GM10266 (cell line): ENCODE results near the gene TAF11L9.
"Not testable (repeated sequence)": the region's sequence is repeated elsewhere in the genome, so short reads cannot be mapped to it uniquely, and the experiment has no call there.

Experiments used
- DNase-seq: peaks from one replicate; pipeline ENCODE4 v3.0.0; 2012; ENCODE audit errors: extremely low spot score
- TF ChIP-seq, protein P1 (sequence below): IDR thresholded peaks from 2 replicates; pipeline ENCODE4 v1.5.1; 2012; ENCODE audit warnings: mild to moderate bottlenecking, low read depth; ENCODE audit not compliant: control insufficient read depth, insufficient read depth; ENCODE audit errors: missing control alignments

The TAF11L9 gene

DNA sequence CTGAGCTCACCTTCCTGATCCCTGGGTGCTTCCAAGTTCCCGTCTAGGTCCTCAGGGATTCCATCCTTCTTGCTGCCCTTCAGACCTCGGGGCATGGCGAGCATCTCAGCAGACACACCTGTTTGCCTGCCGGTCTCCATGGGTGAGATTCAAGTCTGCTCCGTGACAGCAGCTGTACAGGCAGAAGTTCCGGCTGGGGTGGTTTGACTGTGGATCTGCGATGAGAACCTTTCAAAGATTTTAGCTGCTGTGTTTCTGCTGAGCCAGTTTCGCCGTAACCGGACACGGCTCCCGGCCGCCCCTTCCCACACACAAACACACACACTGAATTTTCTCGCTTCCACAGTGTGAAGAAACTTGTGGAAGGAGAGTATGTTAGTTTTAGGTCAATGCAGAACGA is at the start of gene TAF11L9:
TSS of gene TAF11L9 (minus strand) at position 140 of the 400 bp plus-strand sequence.
- DNase-seq = not testable (repeated sequence)

DNA sequence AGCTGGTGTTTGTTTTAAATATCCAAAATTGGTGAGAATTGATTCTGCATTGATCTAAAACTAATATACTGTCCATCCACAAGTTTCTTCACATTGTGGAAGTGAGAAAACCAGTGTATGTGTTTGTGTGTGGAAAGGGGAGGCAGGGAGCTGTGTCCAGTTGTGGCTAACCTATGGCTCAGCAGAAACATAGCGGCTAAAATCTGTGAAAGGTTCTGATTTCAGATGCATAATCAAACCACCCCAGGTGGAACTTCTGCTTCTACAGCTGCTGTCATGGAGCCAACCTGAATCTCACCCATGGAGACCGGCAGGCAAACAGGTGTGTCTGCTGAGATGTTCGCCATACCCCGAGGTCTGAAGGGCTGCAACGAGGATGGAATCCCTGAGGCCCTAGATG is 40.0 kb upstream of the TAF11L9 start, which contains the start of gene TAF11L14:
TSS of gene TAF11L14 (plus strand) at position 301 of the 400 bp plus-strand sequence.
- TF ChIP-seq, protein P1, sequence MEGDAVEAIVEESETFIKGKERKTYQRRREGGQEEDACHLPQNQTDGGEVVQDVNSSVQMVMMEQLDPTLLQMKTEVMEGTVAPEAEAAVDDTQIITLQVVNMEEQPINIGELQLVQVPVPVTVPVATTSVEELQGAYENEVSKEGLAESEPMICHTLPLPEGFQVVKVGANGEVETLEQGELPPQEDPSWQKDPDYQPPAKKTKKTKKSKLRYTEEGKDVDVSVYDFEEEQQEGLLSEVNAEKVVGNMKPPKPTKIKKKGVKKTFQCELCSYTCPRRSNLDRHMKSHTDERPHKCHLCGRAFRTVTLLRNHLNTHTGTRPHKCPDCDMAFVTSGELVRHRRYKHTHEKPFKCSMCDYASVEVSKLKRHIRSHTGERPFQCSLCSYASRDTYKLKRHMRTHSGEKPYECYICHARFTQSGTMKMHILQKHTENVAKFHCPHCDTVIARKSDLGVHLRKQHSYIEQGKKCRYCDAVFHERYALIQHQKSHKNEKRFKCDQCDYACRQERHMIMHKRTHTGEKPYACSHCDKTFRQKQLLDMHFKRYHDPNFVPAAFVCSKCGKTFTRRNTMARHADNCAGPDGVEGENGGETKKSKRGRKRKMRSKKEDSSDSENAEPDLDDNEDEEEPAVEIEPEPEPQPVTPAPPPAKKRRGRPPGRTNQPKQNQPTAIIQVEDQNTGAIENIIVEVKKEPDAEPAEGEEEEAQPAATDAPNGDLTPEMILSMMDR = no peak

GRCh38 chr5:17631788-17632187 is 37.6 kb upstream of the TAF11L9 start, which contains the start of gene TAF11L13:
Gene TAF11L13 (plus strand): TSS chr5:17632088.
- not testable (repeated sequence) for DNase-seq

More for the DNA sequence above, 40.0 kb upstream of the TAF11L9 start, which contains the start of gene TAF11L14:
- DNase-seq = no peak

DNA sequence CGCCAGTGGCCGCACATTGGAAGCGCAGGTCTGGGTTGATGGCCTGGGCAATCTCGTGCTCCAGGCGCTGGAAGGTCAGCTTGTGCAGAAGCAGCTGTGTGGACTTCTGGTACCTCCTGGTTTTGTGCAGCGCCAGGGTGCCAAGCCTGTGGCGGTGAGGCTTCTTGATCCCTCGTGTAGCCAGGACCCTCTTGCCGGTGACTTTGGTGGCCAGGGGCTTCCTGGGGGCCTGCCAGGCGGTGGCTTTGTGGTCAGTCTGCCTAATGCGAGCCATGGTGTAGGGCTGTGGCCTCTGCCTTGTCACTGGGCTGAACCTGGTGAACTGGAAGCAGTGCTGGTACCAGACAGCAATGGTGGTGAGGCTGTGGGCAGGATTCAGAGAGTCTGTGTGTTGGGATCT is 31.5 kb upstream of the TAF11L9 start:
- TF ChIP-seq, protein P1 = no peak
- no peak for DNase-seq

DNA sequence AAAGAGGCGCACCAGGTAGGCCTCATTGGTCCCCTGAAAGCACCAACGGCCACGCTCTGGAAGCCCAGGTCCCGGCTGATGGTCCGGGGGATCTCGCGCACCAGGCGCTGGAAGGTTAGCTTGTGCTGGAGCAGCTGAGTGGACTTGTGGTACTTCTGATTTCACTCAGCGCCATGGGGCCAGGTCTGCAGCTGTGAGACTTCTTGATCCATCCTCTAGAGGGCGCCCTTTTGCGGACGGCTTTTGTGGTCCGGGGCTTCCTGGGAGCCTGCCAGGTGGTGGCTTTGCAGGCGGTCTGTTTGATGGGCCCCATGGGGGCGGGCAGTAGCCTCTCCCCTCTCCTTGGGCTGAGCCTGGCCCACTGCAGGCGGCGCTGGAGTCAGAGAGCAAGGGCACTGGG is 26.4 kb upstream of the TAF11L9 start:
- DNase-seq = no peak
- TF ChIP-seq, protein P1 = no peak

GRCh38 chr5:17619354-17619753 is 25.2 kb upstream of the TAF11L9 start:
- TF ChIP-seq, protein P1 = no peak
- DNase-seq = no peak

DNA sequence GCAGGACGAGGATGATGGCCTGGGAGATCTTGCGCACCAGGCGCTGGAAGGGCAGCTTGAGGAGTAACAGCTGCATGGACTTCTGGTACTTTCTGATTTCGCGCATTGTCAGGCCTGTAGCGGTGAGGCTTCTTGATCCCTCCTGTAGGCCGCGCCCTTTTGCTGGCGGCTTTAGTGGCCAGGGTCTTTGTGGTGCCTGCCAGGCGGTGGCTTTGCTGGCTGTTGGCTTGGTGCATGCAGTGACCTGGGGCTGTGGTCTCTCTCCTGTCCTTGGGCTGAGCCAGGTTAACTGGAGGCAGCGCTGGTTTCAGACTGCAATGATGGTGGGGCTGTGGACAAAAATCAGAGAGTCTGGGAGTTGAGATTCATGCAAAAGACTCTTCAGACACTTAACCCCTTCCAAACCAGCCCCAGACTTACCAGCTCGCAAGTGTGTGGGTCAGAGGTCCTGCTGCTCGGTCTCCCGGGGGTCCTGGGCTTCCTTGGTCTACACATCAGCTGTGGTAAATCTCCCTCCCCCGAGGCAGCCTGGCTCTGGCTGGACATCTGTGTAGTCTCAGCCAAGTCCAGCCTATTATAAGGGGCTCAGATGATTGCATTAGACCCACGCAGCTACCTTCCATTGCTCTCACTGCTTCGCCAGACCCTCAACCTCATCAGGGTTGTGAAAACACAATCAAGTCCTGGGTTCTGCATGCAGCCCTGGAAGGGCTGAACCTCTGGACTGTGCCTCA is 20.8 kb upstream of the TAF11L9 start:
- DNase-seq = no peak
- TF ChIP-seq, protein P1 = no peak

- not testable (repeated sequence) for DNase-seq
Measured at GRCh38 chr5:17610092-17610491, 15.9 kb upstream of the TAF11L9 start, which contains the start of gene TAF11L12. Gene TAF11L12 (plus strand): TSS chr5:17610392.

DNA sequence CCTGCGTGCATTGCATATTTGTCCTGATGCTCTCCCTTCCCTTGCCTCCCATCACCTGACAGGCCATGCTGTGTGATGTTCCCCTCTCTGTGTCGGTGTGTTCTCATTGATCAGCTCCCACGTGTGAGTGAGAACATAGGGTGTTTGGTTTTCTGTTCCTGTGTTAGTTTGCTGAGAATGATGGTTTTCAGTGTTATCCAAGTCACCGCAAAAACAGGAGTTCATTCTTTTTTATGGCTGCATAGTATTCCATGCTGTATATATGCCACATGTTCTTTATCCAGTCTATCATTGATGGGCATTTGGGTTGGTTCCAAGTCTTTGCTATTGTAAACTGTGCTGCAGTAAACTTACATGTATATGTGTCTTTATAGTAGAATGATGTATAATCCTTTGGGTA is 13.3 kb upstream of the TAF11L9 start:
- not testable (repeated sequence) for DNase-seq
